Measurements from ENCODE around the gene SLC22A13.
"Not testable (repeated sequence)": the region's sequence is repeated elsewhere in the genome, so short reads cannot be mapped to it uniquely, and the experiment has no call there.

DNA sequence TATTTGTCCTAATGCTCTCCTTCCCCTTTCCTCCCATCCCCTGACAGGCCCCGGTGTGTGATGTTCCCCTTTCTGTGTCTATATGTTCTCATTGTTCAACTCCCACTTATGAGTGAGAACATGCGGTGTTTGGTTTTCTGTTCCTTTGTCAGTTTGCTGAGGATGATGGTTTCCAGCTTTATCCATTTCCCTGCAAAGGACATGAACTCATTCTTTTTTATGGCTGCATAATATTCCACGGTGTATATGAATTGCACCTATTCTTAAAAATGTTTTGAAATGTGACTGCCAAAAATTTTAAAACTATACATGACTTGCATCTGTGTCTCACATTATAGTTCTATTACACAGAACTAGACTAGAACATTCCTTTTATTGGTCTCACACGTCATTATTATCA lies 55.0 kb downstream of the SLC22A13 start:
- TF ChIP-seq, protein P1, sequence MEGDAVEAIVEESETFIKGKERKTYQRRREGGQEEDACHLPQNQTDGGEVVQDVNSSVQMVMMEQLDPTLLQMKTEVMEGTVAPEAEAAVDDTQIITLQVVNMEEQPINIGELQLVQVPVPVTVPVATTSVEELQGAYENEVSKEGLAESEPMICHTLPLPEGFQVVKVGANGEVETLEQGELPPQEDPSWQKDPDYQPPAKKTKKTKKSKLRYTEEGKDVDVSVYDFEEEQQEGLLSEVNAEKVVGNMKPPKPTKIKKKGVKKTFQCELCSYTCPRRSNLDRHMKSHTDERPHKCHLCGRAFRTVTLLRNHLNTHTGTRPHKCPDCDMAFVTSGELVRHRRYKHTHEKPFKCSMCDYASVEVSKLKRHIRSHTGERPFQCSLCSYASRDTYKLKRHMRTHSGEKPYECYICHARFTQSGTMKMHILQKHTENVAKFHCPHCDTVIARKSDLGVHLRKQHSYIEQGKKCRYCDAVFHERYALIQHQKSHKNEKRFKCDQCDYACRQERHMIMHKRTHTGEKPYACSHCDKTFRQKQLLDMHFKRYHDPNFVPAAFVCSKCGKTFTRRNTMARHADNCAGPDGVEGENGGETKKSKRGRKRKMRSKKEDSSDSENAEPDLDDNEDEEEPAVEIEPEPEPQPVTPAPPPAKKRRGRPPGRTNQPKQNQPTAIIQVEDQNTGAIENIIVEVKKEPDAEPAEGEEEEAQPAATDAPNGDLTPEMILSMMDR (conservative IDR thresholded peaks at IDR 0.05 in 1 of 2, IDR thresholded peaks at IDR 0.05 in 1 of 2; ENCODE audit: low read depth in 1 of 2, low read length in 2 of 2) = not testable (repeated sequence)
- TF ChIP-seq EZH2 (IDR thresholded peaks at IDR 0.05; ENCODE audit: low read length, missing control alignments) = not testable (repeated sequence)
